Measurements from ENCODE around the gene PIP5K1C.

PIP5K1C gene

DNA sequence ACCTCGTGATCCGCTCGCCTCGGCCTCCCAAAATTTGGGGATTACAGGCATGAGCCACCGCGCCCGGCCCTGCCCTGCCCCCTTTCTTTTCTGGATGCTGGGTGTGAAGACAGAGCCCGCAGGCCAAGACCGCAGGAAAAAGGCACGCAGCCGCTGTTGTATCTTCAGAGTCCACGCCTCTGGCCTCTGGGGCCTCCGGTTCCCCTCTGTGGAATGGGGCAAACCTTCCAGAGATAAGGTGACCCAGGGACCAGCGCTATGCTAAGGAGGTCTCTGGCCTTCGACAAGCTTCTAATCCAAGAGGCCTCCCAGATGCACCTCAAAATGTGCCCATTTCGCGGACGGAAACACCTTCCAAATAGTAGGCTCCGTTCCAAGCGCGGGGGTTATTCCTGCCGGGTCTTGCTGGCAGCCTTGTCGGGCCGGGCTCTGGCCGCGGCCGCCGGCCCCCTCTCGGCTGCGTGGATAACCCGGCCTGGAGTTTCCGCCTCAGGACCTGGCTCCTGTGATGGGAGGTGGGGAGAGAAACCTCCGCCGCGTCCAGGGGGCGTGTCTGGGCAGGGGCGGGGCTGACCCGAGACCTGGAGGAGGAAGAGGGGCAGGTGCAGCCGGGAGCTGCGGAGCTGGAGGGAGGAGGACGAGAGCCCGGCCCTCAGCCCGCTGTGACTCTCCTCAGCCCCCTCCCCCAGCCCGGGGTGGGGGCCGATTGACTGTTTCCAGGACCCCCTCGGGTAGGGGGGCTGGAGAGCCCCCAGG, 21.0 kb upstream of the PIP5K1C start:
- DNase-seq, result peak; percentile 83 to 91

DNA sequence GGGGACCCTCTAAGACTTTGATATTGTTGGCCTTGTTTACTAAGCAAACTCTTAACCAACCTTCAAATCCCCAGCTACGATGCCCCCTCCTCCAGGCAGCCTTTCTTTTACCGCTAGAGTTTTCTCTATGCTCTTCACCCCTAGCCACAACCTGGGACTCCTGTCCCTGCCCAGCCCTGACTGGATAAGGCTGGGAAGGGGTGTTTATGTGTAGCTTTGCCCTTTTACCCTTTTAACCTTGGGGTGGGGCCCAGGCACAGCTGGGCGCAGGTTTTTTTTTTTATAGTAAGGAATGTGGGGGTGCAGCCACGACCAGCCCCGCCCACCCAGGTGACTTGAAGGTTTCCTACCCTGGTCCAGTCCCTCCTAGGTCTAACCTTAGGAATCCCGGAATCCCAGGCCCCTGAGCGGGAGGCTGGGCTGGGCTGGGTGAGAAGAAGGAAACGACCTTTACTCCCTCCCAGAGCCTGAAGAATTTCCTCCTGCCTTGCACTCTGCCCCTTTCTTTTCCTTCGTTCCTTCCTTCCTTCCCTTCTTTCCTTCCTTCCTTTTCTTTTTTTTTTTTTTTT, 20.2 kb upstream of the PIP5K1C start:
- DNase-seq, result no peak

DNA sequence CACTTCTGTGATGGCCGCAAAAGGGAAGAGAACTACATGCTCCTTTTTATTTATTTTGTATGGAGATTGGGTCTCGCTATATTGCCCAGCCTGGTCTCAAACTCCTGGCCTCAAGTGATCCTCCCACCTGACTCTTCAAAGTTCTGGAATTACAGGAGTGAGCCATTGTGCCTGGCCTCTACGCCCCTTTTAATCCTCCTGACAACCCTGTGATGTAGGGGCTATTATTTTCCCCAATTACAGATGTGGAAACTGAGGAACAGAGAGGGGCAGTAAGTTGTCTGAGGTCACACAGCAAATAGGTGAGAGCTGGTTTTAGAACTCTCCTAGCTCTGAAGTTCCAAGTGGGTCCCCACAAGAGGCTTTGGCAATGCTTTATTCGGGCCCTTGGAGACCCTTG, 19.6 kb upstream of the PIP5K1C start:
- no peak for DNase-seq

DNA sequence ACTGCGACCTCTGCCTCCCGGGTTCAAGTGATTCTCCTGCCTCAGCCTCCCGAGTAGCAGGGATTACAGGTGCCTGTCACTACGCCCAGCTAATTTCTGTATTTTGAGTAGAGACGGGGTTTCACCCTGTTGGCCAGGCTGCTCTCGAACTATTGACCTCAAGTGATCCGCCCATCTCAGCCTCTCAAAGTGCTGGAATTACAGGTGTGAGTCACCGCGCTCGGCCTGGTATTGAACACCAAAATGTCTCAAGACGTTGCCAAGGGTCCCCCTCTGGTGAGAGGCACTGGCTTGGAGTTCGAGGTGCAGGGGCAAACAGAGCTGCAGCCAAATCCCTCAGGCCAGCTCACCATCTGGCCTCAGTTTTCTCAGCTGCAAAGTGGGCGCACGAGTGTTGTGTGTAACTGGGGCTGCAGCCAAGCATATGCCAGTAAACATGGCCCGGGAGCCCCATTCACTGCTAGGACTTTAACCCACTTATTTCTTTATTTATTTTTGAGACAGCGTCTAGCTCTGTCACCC, 15.9 kb upstream of the PIP5K1C start:
- DNase-seq, result no peak

DNA sequence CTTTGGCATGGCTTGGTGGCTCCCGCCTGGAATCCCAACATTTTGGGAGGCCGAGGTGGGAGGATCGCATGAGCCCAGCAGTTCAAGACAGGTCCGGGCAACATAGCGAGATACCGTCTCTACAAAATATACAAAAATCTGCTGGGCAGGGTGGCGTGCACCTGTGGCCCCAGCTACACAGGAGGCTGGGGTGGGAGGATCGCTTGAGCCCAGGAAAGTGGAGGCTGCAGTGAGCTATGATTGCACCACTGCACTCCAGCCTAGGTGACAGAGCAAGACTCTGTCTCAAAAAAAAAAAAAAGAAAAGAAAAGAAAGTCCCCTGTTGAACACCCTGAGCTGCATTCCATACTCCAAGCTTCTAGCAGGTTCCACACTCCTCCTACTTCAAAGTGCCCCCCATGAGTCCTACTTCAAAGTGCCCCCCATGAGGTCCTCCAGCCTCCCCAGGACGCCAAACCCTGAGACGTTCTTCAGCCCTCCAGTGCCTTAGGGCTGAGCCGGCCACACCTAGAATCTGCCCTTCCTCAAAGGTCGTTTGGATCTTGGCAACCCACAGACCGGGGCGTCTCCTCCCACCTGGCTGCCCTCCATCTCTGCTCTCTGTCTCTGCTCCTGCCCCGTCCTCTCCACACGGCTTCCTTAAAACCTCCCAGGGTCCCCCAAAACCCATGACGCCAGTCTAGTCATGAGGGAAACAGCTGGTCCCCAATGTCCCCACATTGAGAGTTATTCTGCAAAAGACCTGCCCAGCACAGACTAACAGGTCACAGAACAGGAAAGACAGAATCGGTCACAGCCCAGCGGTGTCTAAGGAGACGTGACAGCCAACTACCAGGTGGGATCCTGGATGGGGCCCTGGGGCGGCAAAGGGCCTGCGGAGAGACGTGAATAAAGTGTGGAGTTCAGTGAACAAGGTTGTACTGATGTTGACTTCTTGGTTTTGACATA, 12.7 kb upstream of the PIP5K1C start:
- no peak for DNase-seq

DNA sequence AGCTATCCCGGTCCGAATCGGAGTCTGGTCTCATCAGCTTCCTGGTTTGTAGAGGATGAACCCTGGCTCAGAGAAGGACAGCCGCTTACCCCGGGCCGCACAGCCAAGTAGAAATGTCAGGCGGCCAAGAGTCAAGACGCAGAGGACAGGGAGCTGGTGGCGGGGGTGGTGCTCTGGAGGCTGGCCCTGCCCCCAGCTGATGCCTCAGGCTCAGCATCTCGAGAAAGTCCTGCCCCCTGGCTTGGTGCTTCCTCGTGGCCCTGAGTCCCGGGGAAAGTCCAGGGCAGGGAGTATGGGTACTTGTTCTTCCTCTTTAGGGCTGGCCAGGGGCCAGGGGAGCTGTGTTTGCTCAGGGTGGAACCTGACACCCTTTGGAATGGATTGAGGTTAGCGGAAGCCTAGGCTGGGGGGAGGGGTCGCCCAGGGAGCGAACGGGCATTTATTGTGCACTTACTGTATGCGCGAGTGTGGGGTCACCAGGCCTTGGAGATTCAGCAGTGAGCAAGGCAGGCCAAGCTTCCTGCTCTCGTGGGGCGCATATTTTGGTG, 10.1 kb upstream of the PIP5K1C start:
- DNase-seq, result peak; percentile 61 to 66

DNA sequence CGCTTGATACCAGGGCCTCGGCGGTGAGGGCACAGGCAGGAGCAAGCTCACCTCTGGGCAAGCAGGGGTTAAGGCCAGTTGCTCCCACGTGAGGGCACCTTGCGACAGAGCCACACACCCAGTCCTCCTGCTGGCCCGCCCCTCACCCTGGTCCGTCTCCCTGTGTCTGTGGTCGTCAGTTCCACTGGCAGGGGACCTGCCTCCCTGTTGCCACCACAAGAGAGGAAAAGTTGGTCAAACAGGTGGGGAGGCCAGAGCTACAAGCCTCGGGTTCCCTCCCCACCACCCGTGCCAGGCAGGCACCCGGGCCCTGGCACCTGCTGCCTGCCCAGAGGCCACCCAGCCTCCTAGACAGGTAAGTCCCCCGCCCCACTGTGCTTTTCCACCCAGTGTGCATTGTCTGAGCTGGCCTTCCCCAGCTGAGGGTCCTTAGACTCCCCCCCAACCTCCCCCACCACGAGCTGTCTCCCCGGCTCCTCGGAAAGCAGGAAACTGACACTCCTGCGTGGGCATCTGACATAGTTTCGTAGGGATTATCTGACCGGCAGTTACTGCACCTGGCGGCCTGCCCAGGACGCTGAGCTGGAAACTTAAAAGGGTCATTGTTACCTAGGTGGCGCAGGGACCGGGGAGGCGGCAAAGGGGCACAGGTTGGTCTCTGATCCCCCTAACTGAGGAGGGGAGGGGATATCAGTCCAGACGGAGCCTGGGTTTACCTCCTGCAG, 8.1 kb upstream of the PIP5K1C start, which contains the start of gene TJP3:
Gene TJP3 (plus strand): TSS at position 178 of the 725 bp plus-strand sequence. CDS start 20,049 bp downstream, outside the sequence.
- DNase-seq, result peak in 1 of 2 experiments; percentile 42

DNA sequence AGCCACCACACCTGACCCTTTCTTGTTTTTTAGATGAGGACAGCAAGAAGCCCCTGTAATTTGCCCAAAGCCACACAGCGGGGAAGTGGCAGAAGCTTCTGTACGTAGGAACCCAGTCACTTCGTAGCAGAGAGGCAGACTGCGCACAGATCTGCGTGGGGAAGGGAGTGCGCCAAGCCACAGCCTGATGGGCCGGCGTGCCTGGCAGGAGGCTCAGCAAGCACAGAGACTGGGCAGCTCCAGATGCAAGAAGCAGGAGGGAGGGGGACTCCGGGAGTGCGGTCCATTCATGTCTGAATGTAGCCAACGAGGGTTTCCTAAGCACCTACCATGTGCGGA, 7.6 kb upstream of the PIP5K1C start:
- peak in 1 of 2 experiments; percentile 61 for DNase-seq

DNA sequence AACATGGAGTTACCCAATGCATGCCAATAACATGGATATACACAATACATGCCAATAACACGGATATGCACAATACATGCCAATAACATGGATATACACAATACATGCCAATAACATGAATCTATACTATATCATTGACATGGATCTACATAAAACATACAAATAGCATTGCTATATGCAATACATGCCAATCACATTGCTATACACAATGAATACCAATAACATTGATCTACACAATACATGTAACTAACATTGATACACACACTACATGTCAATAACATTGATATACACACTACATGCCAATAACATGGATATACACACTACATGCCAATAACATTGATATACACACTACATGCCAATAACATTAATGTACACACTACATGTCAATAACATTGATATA, 932 bp upstream of the PIP5K1C start:
- DNase-seq, result no peak

DNA sequence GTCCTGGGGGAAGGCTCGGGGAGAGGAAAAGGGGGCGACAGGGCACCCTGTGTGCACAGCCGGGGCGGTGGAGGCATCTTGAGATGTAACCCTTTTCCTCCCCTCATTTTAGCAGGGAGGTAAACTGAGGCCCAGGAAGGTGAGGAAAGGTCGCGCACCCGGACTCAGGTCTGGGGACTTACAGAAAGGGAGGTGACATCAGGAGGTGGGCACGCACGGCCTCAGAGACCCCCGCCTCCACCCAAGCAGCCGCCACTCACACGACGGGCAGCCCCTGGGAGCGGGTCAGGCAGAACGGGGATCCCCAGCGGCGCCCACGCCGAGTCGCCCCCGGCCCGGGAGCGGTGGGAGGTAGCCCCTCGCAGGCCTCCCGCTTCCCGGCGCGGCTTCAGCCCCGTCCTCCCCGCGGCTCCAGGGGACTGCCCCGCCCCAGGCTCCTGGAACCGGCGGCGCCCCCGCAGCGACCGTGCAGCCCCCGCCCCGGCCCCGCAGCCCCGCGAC, 477 bp downstream of the PIP5K1C start:
- no peak for DNase-seq

DNA sequence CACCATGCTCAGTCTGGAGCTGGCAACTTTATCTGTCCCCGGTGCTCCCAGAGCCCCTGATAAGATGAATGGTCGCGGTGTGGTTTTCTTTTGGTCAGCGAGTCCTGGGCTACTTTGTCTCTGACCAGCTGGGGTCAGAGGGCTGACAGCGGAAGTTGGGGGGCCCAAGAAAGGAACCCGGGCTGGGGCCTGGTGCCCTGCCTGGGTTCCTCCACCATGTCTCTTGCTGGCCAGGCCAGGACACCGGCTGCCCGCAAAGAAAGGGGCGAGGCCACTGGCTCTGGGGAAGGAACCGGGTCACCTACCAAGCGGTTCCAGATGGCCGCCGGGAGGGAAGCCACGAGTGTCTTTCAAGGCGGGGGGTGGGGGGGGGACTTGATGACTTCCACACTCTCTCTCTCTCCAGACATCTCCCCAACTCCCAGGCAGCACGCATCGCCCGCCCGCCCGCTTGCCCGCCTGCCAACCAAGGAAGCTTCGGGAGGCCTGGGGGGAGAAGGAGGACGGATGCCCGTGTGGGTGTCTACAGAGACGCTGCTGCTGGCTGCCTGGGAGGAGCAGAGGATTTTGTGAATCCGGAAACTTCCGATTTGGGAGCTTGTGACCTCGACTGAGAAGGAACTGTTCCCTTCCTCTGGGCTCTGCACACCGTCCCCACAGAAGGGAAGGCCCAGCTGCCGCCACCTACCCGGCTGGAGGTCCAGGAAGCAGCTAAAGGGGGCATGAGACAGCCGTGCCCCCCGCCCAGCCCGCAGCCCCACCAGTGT, 1.1 kb downstream of the PIP5K1C start:
- DNase-seq, result peak; percentile 44 to 65

DNA sequence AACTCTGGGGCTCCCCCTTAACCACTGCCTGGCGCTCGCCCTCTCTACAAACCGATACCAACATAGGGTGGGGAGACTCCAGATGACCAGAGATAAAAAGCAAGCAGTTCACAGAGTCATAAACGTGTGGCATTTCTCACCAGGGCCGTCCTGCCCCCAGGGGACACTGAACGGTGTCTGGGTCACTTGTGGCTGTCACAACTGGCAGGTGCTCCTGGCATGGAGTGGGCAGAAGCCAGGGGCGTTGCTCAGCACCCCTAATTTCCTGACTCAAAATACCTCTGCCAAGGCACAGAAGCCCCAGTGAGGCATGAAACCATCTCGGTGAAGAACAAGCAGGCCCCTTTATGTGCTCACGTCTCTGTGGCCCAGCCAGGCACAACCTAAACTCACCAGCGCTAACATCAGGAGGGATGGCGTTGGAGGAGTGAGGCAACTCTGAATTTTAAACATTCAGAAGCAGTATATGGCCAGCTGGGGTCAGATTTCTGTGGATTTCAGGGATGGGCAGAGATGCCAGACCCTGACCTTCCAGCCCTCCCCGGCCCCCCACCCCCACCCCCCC, 1.8 kb downstream of the PIP5K1C start:
- DNase-seq, result no peak

DNA sequence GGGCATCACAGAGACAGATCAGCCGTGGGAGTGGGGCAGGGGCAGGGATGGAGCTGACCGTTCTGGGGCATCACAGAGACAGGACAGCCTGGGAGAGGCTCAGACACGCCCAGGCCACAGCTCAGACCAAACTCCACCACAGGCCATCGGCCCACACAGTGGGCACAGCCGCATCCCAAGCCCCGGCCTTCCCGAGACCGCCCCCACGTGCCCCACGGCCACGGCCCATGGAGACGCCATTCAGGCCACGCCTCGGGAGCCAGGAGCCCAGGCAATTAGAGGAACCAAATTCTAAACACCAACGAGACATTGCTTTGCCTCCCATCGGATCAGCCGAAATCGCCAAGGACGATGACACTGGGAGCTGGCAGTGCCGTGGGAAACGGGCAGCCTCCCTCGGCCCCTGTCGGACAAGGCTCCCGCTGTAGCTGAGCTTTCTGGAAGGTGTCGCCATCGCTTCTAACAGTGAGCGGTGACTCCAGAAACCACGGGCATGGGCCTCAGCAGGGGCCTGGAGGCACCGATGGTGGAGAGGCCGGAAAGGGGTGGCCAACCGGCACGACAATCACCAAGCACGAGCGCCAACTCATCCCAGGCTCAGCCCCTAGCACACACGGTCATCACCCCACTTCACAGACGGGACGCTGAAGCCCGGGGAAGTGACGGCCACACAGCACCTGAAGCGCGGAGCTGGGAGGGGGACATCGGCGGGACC, 2.4 kb downstream of the PIP5K1C start:
- DNase-seq, result no peak

DNA sequence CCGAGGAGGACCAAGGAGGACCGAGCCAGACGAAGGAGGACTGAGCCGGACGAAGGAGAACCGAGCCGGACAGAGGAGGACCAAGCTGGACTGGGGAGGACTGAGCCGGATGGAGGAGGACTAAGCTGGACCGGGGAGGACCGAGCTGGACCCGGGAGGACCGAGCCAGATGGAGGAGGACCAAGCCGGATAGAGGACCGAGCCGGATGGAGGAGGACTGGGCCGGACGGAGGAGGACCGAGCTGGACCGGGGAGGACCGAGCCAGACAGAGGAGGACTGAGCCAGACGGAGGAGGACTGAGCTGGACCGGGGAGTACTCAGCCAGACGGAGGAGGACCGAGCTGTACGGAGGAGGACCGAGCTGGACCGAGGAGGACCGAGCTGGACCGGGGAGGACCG, 3.2 kb downstream of the PIP5K1C start:
- no peak for DNase-seq

DNA sequence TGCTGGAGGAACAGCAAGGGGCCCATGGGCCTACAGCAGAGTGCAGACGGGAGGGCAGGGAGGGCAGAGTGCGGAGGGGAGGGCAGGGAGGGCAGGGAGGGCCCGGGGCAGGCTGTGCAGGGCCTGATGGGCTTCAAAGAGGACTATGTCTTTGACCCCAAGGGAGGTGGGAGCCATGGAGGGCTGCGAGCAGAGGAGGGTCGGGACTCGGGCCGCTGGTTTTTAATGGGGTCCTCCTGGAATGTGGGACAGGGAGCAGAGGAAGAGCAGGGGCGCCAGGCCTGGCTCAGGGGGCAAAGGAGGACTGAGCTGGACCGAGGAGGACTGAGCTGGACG, 3.6 kb downstream of the PIP5K1C start:
- no peak for DNase-seq

DNA sequence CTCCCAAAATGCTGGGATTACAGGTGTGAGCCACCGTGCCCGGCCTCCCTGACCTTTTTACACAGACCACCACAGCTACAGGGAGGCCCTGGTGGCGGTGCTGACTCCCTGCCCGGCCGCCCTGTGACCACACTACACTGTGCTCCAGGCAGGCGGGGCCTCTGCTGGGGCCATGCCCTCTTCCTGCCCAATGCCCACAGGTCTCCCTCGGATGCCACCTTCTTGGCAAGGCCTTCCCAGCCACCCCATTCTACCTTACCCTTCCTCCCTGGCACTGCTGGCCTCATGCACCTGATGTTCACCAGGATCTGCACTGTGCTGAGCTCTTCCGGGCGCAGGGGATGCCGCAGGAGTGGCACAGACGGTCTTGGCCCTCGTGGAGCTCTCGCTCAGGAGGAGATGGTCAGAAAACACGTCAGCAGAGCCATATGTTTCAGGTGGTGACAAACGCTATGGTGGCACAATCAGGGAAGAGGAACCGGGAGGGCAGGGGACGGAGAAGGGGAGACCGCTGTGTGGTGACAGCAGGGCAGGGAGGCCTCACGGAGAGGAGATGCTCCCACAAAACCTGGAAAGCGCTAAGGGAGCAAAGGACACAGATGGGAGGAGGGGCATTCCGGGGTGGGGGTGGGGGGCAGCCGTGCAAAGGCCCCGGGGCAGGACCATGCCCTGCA, 4.1 kb downstream of the PIP5K1C start:
- peak; percentile 40 to 79 for DNase-seq

DNA sequence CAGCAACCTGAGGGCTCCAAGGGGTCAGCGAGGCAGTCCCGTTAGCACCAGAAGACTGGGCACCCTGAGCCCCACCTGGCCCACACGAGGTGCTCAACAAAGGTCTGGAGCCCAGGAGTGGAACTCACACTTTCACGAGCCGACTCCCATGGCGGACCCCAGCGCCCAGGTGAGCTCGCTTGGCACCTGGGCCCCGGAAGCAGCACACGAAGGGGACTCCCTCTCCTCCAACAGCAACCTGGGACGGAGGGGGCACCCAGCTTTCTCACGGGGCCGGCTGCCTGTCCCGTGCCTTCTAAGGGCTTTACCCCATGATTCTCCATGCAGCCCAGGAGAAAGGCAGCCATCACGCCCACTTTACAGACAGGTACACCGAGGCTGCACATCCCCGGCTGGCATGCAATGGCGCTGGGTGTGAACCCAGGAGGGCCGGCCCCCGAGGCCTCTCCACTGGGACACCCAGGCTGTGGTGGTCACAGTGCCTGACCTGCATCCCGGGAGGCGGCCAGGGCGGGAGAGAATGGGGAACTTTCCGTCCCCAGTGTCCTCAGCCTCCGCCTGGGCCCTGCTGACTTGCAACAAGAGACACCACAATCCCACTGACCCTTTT, 5.0 kb downstream of the PIP5K1C start:
- DNase-seq, result no peak

DNA sequence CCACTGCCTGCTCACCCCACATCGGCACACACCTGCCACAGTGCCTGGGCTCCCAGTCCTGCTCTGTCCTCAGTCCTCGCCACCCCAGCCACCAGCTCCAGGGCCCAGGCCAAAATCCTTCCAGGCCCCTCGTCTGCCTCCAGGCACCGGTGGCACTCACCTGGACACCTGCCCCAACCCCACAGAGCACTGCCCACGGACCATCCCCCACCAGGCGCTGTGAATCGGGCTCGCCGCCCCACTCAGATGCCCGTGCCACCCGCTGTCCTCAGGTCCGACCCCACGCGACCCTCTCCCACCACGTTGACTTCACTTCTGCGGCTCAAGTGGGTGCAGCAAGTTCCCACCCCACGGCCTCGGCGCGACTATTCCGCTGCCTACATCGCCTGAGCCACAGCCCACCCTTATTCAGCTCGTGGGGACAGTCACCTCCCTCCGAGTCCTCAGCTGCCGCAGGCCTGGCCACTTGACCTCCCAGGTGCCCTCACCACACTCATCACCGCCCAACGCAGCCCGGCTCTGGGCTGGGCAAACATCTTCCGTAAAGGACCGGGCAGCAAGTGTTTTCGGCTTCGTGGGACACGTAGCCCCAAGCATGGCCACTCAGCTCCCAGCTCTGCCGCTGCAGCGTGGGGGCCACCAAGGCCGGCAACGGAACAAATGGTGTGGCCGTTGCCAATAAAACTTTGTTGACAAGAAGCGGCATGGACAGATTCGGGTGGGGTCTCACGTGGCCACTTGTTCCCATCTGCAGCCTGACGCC, 5.7 kb downstream of the PIP5K1C start:
- no peak for DNase-seq

Data from NCI-H524 (cell line).